OCI-LY7 (cell line): Measurements from ENCODE around the gene ORM2.

Source experiments
- EZH2phosphoT487 ChIP-seq: fragments of 200-600 bp; sonication (generic); IDR thresholded peaks from 2 replicates; pipeline ENCODE4 v1.6.1; 2018; ENCODE audit warnings: low read depth, borderline replicate concordance, mild to moderate bottlenecking, mixed run types, antibody characterized with exemption, low read length, moderate library complexity, mixed read lengths
- TF ChIP-seq, protein P1 (sequence below): fragments of 200-600 bp; sonication (generic); conservative IDR thresholded peaks from 2 replicates; pipeline ENCODE4 v1.5.1; 2014; ENCODE audit warnings: mild to moderate bottlenecking, antibody characterized with exemption, low read length, moderate library complexity, mixed read lengths

DNA sequence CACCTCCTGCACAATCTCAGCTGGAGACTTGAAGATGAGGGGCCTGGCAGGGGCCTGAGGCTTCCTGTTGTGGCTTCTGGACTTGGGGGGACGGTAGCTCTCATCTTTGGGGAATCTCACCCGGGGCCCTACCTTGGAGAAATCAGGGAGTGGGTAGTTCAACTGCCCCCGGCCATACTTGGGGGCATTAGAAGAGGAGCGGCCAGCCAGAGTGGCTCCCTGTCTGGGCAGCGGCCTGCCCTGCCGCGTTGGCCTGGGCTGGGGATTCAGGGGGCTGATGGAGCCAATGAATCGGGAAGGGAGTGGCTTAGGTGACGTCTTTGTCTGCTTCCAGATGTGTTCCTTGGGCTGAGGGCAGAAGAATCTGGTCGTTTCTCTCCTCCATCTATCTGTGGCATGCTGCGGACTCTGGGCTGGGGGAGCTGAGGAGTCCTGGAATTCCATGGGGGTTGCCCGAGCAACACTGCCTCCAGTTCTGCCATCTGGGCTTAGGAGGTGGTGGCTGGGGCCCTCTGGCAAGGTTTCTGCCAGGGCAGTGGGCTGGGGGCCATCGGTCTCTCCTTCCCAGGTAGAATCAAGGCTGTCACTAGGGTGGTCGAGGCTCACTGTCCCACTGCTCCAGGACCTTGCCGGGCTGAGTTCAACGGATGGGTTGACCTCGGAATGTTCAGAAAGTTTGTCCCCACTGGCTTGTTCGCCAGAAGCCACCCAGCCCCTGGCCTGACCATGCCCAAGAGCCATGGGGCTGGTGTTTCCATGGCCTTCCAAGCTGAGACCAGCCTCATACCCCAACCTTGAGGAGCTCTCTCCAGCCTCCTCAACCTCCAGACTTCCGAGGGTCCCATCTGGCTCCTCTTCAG, 47.1 kb downstream of the ORM2 start:
- TF ChIP-seq, protein P1, sequence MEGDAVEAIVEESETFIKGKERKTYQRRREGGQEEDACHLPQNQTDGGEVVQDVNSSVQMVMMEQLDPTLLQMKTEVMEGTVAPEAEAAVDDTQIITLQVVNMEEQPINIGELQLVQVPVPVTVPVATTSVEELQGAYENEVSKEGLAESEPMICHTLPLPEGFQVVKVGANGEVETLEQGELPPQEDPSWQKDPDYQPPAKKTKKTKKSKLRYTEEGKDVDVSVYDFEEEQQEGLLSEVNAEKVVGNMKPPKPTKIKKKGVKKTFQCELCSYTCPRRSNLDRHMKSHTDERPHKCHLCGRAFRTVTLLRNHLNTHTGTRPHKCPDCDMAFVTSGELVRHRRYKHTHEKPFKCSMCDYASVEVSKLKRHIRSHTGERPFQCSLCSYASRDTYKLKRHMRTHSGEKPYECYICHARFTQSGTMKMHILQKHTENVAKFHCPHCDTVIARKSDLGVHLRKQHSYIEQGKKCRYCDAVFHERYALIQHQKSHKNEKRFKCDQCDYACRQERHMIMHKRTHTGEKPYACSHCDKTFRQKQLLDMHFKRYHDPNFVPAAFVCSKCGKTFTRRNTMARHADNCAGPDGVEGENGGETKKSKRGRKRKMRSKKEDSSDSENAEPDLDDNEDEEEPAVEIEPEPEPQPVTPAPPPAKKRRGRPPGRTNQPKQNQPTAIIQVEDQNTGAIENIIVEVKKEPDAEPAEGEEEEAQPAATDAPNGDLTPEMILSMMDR = no peak
- no peak for TF ChIP-seq EZH2phosphoT487
